Loucy (cell line): ENCODE results near the gene TXNDC5.

Experiments
- CTCF ChIP-seq: fragments of 200-600 bp; sonication (generic); conservative IDR thresholded peaks from 2 replicates; pipeline ENCODE4 v1.5.1; 2014; ENCODE audit warnings: mild to moderate bottlenecking, antibody characterized with exemption, low read length
- EZH2phosphoT487 ChIP-seq: fragments of 200-600 bp; IDR thresholded peaks from 2 replicates; pipeline ENCODE4 v1.6.1; 2018; ENCODE audit warnings: antibody characterized with exemption, mild to moderate bottlenecking, moderate library complexity, borderline replicate concordance

GRCh38 chr6:7866526-7866925, 44.1 kb downstream of the TXNDC5 start:
- TF ChIP-seq CTCF (no peak), EZH2phosphoT487 (no peak)
